NCI-H1417 treated with DMSO at 0.1 percent for 48 hours (cell line): ENCODE results near the gene TPSAB1.
"Not testable (repeated sequence)": the region's sequence is repeated elsewhere in the genome, so short reads cannot be mapped to it uniquely, and the experiment has no call there.

ENCODE experiments used
- DNase-seq: peaks from one replicate; lab custom pipeline; 2025; lab: John Stamatoyannopoulos, UW

TPSAB1 gene

GRCh38 chr16:1240436-1240835, at the start of gene TPSAB1:
TSS of gene TPSAB1 (plus strand) at chr16:1240705. CDS start at chr16:1240939, 234 bp downstream.
- not testable (repeated sequence) for DNase-seq

GRCh38 chr16:1190789-1191188, 49.7 kb upstream of the TPSAB1 start:
- not testable (repeated sequence) for DNase-seq

- DNase-seq: no peak
Observed at GRCh38 chr16:1192384-1193073, 48.0 kb upstream of the TPSAB1 start.

GRCh38 chr16:1193143-1193824, 47.2 kb upstream of the TPSAB1 start:
- peak; percentile 86 for DNase-seq

- DNase-seq: no peak
Observed at GRCh38 chr16:1193825-1194581, 46.5 kb upstream of the TPSAB1 start.

- no peak for DNase-seq
Observed at GRCh38 chr16:1194665-1195392, 45.7 kb upstream of the TPSAB1 start.

- DNase-seq: no peak
Observed at GRCh38 chr16:1195393-1195666, 45.2 kb upstream of the TPSAB1 start.

- no peak for DNase-seq
Observed at GRCh38 chr16:1196494-1196893, 44.0 kb upstream of the TPSAB1 start.

- peak; percentile 67 for DNase-seq
Observed at GRCh38 chr16:1197237-1197866, 43.2 kb upstream of the TPSAB1 start.

- no peak for DNase-seq
Observed at GRCh38 chr16:1198194-1198593, 42.3 kb upstream of the TPSAB1 start.

GRCh38 chr16:1198671-1199346, 41.7 kb upstream of the TPSAB1 start:
- DNase-seq: not testable (repeated sequence)

GRCh38 chr16:1199347-1200013, 41.0 kb upstream of the TPSAB1 start:
- no peak for DNase-seq

- no peak for DNase-seq
Observed at GRCh38 chr16:1200014-1200627, 40.4 kb upstream of the TPSAB1 start.

- DNase-seq: no peak
Observed at GRCh38 chr16:1201444-1201843, 39.1 kb upstream of the TPSAB1 start.

- DNase-seq: no peak
Observed at GRCh38 chr16:1202274-1202673, 38.2 kb upstream of the TPSAB1 start.

- DNase-seq: no peak
Observed at GRCh38 chr16:1204933-1205332, 35.6 kb upstream of the TPSAB1 start.

GRCh38 chr16:1206326-1206725, 34.2 kb upstream of the TPSAB1 start:
- DNase-seq: no peak

GRCh38 chr16:1206786-1207185, 33.7 kb upstream of the TPSAB1 start:
- no peak for DNase-seq

- DNase-seq: no peak
Observed at GRCh38 chr16:1208239-1208830, 32.2 kb upstream of the TPSAB1 start.

GRCh38 chr16:1209081-1209480, 31.4 kb upstream of the TPSAB1 start:
- no peak for DNase-seq
